IMR-90 (cell line): ENCODE results near the gene NELL1. TPM values are rescaled to one million over a fixed set of nuclear protein-coding genes. Genes with fewer than 3 reads are reported as not detected.

Experiments used
- ATAC-seq: fragments of 200-7000 bp; cut with Tn5 transposase; 2 replicates; pipeline ENCODE4 v1.9.1; 2020; ENCODE audit warnings: low read depth, mild to moderate bottlenecking, moderate library complexity
- BruUV-seq: library from RNA; stranded (reverse); fragments of 400-500 nt; replicated peaks from 2 replicates; lab custom pipeline; 2021; lab: Mats Ljungman, UMichigan
- CTCF ChIA-PET: fragments of 300-600 bp; formaldehyde crosslinking; extraction: SDS; loops from one replicate; lab custom pipeline; 2021; ENCODE audit warnings: antibody characterized with exemption; lab: Yijun Ruan, JAX
- POLR2A ChIA-PET: fragments of 300-600 bp; sonication (Branson Sonifier 250); formaldehyde crosslinking; loops from one replicate; lab custom pipeline; 2022; ENCODE audit warnings: antibody characterized with exemption; ENCODE audit not compliant: unreplicated experiment; lab: Charles Lee
- DNase-seq: peaks from one replicate; pipeline ENCODE4 v3.0.0; 2013
- H2AFZ ChIP-seq: replicated peaks from 2 replicates; pipeline ENCODE3; 2013; ENCODE audit warnings: low read length, mild to moderate bottlenecking; ENCODE audit not compliant: poor library complexity
- H2AK5ac ChIP-seq: 2 replicates; pipeline ENCODE4 v1.6.1; 2013; ENCODE audit warnings: low read depth, low read length, inconsistent platforms
- H2AK9ac ChIP-seq: replicated peaks from 2 replicates; pipeline ENCODE3; 2013; ENCODE audit warnings: mild to moderate bottlenecking, low read depth, low read length, moderate library complexity; ENCODE audit not compliant: poor library complexity
- H2BK120ac ChIP-seq: 2 replicates; pipeline ENCODE4 v1.6.1; 2013; ENCODE audit warnings: low read depth, low read length, inconsistent platforms
- H2BK15ac ChIP-seq: 3 replicates; pipeline ENCODE4 v1.6.1; 2013; ENCODE audit warnings: low read depth, low read length, inconsistent platforms
- H2BK20ac ChIP-seq: 2 replicates; pipeline ENCODE4 v1.6.1; 2013; ENCODE audit warnings: low read depth, mild to moderate bottlenecking, inconsistent platforms, low read length, moderate library complexity
- H2BK5ac ChIP-seq: 2 replicates; pipeline ENCODE4 v1.6.1; 2013; ENCODE audit warnings: mild to moderate bottlenecking, low read depth, low read length, inconsistent platforms; ENCODE audit not compliant: poor library complexity, severe bottlenecking
- H3K14ac ChIP-seq: replicated peaks from 2 replicates; pipeline ENCODE4 v1.6.1; 2013; ENCODE audit warnings: low read depth, low read length, inconsistent platforms
- H3K18ac ChIP-seq: 2 replicates; pipeline ENCODE4 v1.6.1; 2013; ENCODE audit warnings: low read depth, low read length, control low read depth
- H3K23ac ChIP-seq: 2 replicates; pipeline ENCODE4 v1.6.1; 2013; ENCODE audit warnings: low read depth, low read length, inconsistent platforms
- H3K27ac ChIP-seq: 2 replicates; pipeline ENCODE4 v1.5.1; 2013; ENCODE audit warnings: mild to moderate bottlenecking, control low read depth, low read length; ENCODE audit not compliant: insufficient read depth
- H3K27me3 ChIP-seq: 2 replicates; pipeline ENCODE4 v1.6.1; 2013; ENCODE audit warnings: low read length; ENCODE audit not compliant: control insufficient read depth, insufficient read depth
- H3K36me3 ChIP-seq: 2 replicates; pipeline ENCODE4 v1.6.1; 2013; ENCODE audit warnings: low read length, mixed read lengths; ENCODE audit not compliant: control insufficient read depth, insufficient read depth
- H3K4ac ChIP-seq: 2 replicates; pipeline ENCODE4 v1.6.1; 2013; ENCODE audit warnings: low read depth, low read length, inconsistent platforms
- H3K4me1 ChIP-seq: 2 replicates; pipeline ENCODE4 v1.6.1; 2013; ENCODE audit warnings: low read length, mixed read lengths; ENCODE audit not compliant: control insufficient read depth, insufficient read depth
- H3K4me2 ChIP-seq: 2 replicates; pipeline ENCODE4 v1.6.1; 2013; ENCODE audit warnings: low read depth, mild to moderate bottlenecking, control low read depth, low read length, moderate library complexity
- H3K4me3 ChIP-seq: 2 replicates; pipeline ENCODE4 v1.5.1; 2013; ENCODE audit warnings: low read depth, mild to moderate bottlenecking, control low read depth, low read length, moderate library complexity; ENCODE audit not compliant: insufficient read depth
- H3K56ac ChIP-seq: 2 replicates; pipeline ENCODE4 v1.6.1; 2013; ENCODE audit warnings: low read length, inconsistent platforms; ENCODE audit not compliant: insufficient read depth; ENCODE audit errors: extremely low read depth
- H3K79me1 ChIP-seq, 2 experiments: 2 replicates each; pipeline ENCODE4 v1.6.1; 2013; ENCODE audit warnings: low read length in 2 of 2, inconsistent platforms in 1 of 2, low read depth in 1 of 2
- H3K9ac ChIP-seq: 2 replicates; pipeline ENCODE4 v1.6.1; 2013; ENCODE audit warnings: low read depth, low read length, control low read depth
- H3K9me1 ChIP-seq: 2 replicates; pipeline ENCODE4 v1.6.1; 2013; ENCODE audit warnings: low read length, inconsistent platforms; ENCODE audit not compliant: insufficient read depth
- H3K9me3 ChIP-seq: 2 replicates; pipeline ENCODE4 v1.6.1; 2013; ENCODE audit warnings: low read length; ENCODE audit not compliant: control insufficient read depth, insufficient read depth
- H4K20me1 ChIP-seq: 2 replicates; pipeline ENCODE4 v1.6.1; 2013; ENCODE audit warnings: low read length, inconsistent platforms; ENCODE audit not compliant: insufficient read depth
- H4K5ac ChIP-seq: 2 replicates; pipeline ENCODE4 v1.6.1; 2013; ENCODE audit warnings: mild to moderate bottlenecking, low read depth, low read length, control low read depth
- H4K8ac ChIP-seq, 2 experiments: 2 replicates each; pipeline ENCODE4 v1.6.1; 2013; ENCODE audit warnings: low read depth in 2 of 2, low read length in 2 of 2, control low read depth in 1 of 2, inconsistent platforms in 1 of 2
- H4K91ac ChIP-seq: 2 replicates; pipeline ENCODE4 v1.6.1; 2013; ENCODE audit warnings: low read depth, low read length, inconsistent platforms; ENCODE audit not compliant: insufficient read depth
- BHLHE40 ChIP-seq: fragments of 150-350 bp; IDR thresholded peaks from 2 replicates; pipeline ENCODE4 v1.6.1; 2016; ENCODE audit warnings: mild to moderate bottlenecking, low read depth, low read length
- CEBPB ChIP-seq: IDR thresholded peaks from 2 replicates; pipeline ENCODE4 v1.6.1; 2012; ENCODE audit warnings: low read depth, low read length, improper control_type of control experiment
- CHD1 ChIP-seq: IDR thresholded peaks from 2 replicates; pipeline ENCODE4 v1.6.1; 2012; ENCODE audit warnings: low read depth, low read length, improper control_type of control experiment
- FOS ChIP-seq: fragments of 150-350 bp; IDR thresholded peaks from 2 replicates; pipeline ENCODE4 v1.6.1; 2016; ENCODE audit warnings: low read depth, low read length
- MAFK ChIP-seq: IDR thresholded peaks from 2 replicates; pipeline ENCODE4 v1.6.1; 2012; ENCODE audit warnings: low read depth, low read length, improper control_type of control experiment
- MAZ ChIP-seq: IDR thresholded peaks from 2 replicates; pipeline ENCODE4 v1.6.1; 2012; ENCODE audit warnings: low read depth, mild to moderate bottlenecking, low read length, improper control_type of control experiment, moderate library complexity, borderline replicate concordance
- MXI1 ChIP-seq: IDR thresholded peaks from 2 replicates; pipeline ENCODE4 v1.6.1; 2012; ENCODE audit warnings: low read depth, mild to moderate bottlenecking, low read length, moderate library complexity, borderline replicate concordance
- NFE2L2 ChIP-seq: fragments of 150-350 bp; IDR thresholded peaks from 2 replicates; pipeline ENCODE4 v1.6.1; 2016; ENCODE audit warnings: low read depth, mild to moderate bottlenecking, low read length
- POLR2A ChIP-seq: IDR thresholded peaks from 2 replicates; pipeline ENCODE4 v1.6.1; 2012; ENCODE audit warnings: mild to moderate bottlenecking, low read depth, low read length
- RCOR1 ChIP-seq: IDR thresholded peaks from 2 replicates; pipeline ENCODE4 v1.6.1; 2012; ENCODE audit warnings: mild to moderate bottlenecking, low read length, improper control_type of control experiment; ENCODE audit not compliant: insufficient replicate concordance
- RFX5 ChIP-seq: IDR thresholded peaks from 2 replicates; pipeline ENCODE4 v1.8.0; 2012; ENCODE audit warnings: low read depth, mild to moderate bottlenecking, low read length, moderate library complexity
- SMC3 ChIP-seq: fragments of 150-350 bp; IDR thresholded peaks from 2 replicates; pipeline ENCODE4 v1.6.1; 2016; ENCODE audit warnings: low read depth, mild to moderate bottlenecking, antibody characterized with exemption, low read length, moderate library complexity
- WGBS, 2 experiments: methylation state at CpG; one replicate each; pipeline versions ENCODE4 v1.1.5 to v1.1.7; 2013; ENCODE audit warnings: missing lambda C conversion rate in 2 of 2; ENCODE audit not compliant: insufficient read length in 1 of 2; ENCODE audit errors: extremely low coverage in 2 of 2; 5-methylcytosine and 5-hydroxymethylcytosine counted together
- dilution Hi-C: fragments of 300-500 bp; cut with HindIII; formaldehyde crosslinking; loops from one replicate; pipeline ENCODE4 v1.14.3; 2018; ENCODE audit warnings: low sequenced_read_pairs; ENCODE audit not compliant: unreplicated experiment
- in situ Hi-C: fragments of 300-500 bp; cut with MboI; formaldehyde crosslinking; loops from 3 replicates; pipeline ENCODE4 v1.14.3; 2019; ENCODE audit warnings: low sequenced_read_pairs, inconsistent platforms, mixed read lengths
- intact Hi-C: fragments of 100-400 bp; cut with micrococcal nuclease; formaldehyde crosslinking; loops from 2 replicates; pipeline ENCODE4 v1.10.0; 2022
- polyA plus RNA-seq, 3 experiments: library from polyadenylated mRNA; depleted of rRNA; stranded (reverse); fragments of >200 nt; gene quantifications; 2 replicates each; pipeline ENCODE4 v1.2.3, GENCODE V29; 2012; ENCODE audit warnings: low replicate concordance in 1 of 3
- total RNA-seq: library from RNA; depleted of rRNA; stranded (reverse); fragments of >200 nt; gene quantifications from 2 replicates; pipeline ENCODE4 v1.2.3, GENCODE V29; 2012
- TF ChIP-seq, protein P1 (sequence below): fragments of 150-350 bp; IDR thresholded peaks from 2 replicates; pipeline ENCODE4 v1.6.1; 2017; ENCODE audit warnings: mild to moderate bottlenecking, antibody characterized with exemption, low read length, low read depth
- TF ChIP-seq, protein P2 (sequence below): fragments of 150-350 bp; IDR thresholded peaks from 2 replicates; pipeline ENCODE4 v1.6.1; 2016; ENCODE audit warnings: low read depth, mild to moderate bottlenecking, low read length, moderate library complexity, borderline replicate concordance
- TF ChIP-seq, protein P3 (sequence below): conservative IDR thresholded peaks from 2 replicates; pipeline ENCODE4 v1.5.1; 2012; ENCODE audit warnings: mild to moderate bottlenecking, low read depth, low read length, improper control_type of control experiment

NELL1 gene
- total and polyA plus RNA-seq, 2 of the 4 experiments (the other 2 are of a cell fraction): not detected

DNA sequence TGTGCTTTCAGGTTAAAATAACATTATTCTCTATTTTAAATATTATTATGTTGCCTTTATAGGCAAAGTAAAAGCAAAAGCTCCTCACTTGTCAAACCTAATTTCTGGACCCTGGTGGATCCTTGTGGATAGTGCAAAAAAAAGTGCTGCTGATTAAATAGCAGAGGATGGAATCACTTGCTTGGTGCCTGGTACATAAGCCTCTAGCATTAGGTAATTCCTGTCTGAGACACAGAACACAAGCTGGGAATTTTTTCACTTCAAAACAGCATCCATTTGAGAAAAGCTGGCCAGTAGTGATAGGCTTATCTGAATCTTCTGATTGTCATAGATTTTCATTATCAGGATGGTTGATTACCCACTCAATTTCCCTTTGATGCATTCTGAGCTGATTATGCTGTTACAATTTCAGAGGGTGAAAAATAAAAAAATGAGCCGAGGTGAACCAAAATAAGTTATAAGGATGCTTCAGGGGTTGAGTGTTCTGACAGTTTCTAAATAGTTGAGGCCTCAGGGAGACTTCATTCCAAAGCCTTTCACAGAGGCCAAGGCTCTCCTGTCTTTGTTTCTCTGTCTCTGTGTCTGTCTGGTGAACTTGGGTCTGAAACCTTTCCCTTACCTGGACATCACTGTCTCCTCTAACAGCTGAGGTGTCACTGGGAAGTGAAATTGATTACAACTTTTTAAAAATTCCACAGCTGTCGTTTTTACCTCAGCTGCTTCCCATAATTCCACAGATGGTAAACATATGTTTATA, 242.9 kb downstream of the NELL1 start:
- ChIA-PET POLR2A (no interaction called here), CTCF (no interaction called here)
- no peak overlapping the region for H2BK20ac ChIP-seq
- H4K20me1 ChIP-seq: no peaks in the 10 kb centered on the region
- H2BK120ac ChIP-seq: no peak overlapping the region
- no peak overlapping the region for H4K91ac ChIP-seq
- TF ChIP-seq POLR2A: no peak
- TF ChIP-seq CEBPB: no peak
- TF ChIP-seq CHD1: no peak
- TF ChIP-seq, protein P1, sequence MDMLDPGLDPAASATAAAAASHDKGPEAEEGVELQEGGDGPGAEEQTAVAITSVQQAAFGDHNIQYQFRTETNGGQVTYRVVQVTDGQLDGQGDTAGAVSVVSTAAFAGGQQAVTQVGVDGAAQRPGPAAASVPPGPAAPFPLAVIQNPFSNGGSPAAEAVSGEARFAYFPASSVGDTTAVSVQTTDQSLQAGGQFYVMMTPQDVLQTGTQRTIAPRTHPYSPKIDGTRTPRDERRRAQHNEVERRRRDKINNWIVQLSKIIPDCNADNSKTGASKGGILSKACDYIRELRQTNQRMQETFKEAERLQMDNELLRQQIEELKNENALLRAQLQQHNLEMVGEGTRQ: no peak
- no peak for TF ChIP-seq MXI1
- no peak for TF ChIP-seq RFX5
- TF ChIP-seq MAFK: no peak
- TF ChIP-seq, protein P2, sequence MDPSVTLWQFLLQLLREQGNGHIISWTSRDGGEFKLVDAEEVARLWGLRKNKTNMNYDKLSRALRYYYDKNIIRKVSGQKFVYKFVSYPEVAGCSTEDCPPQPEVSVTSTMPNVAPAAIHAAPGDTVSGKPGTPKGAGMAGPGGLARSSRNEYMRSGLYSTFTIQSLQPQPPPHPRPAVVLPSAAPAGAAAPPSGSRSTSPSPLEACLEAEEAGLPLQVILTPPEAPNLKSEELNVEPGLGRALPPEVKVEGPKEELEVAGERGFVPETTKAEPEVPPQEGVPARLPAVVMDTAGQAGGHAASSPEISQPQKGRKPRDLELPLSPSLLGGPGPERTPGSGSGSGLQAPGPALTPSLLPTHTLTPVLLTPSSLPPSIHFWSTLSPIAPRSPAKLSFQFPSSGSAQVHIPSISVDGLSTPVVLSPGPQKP: no peak
- TF ChIP-seq, protein P3, sequence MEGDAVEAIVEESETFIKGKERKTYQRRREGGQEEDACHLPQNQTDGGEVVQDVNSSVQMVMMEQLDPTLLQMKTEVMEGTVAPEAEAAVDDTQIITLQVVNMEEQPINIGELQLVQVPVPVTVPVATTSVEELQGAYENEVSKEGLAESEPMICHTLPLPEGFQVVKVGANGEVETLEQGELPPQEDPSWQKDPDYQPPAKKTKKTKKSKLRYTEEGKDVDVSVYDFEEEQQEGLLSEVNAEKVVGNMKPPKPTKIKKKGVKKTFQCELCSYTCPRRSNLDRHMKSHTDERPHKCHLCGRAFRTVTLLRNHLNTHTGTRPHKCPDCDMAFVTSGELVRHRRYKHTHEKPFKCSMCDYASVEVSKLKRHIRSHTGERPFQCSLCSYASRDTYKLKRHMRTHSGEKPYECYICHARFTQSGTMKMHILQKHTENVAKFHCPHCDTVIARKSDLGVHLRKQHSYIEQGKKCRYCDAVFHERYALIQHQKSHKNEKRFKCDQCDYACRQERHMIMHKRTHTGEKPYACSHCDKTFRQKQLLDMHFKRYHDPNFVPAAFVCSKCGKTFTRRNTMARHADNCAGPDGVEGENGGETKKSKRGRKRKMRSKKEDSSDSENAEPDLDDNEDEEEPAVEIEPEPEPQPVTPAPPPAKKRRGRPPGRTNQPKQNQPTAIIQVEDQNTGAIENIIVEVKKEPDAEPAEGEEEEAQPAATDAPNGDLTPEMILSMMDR: no peak
- no peak for TF ChIP-seq MAZ
- no peak for TF ChIP-seq NFE2L2
- TF ChIP-seq SMC3: no peak
- no peak for TF ChIP-seq BHLHE40
- no peak for TF ChIP-seq RCOR1
- TF ChIP-seq FOS: no peak
- ATAC-seq (no peak), DNase-seq (no peak)
- no peak overlapping the region for H2AK5ac ChIP-seq
- no peak overlapping the region for H3K4ac ChIP-seq
- no peak overlapping the region for H3K18ac ChIP-seq
- H2AK9ac ChIP-seq: no peak overlapping the region
- H3K14ac ChIP-seq: no peak overlapping the region
- H3K4me2 ChIP-seq: no peak overlapping the region
- in situ Hi-C loops (no loop called here), dilution Hi-C loops (no loop called here), intact Hi-C loops (no loop called here)
- H4K5ac ChIP-seq: no peak overlapping the region
- no peak overlapping the region for H3K9ac ChIP-seq
- H2BK5ac ChIP-seq: no peak overlapping the region
- no peaks in the 10 kb centered on the region for H3K36me3 ChIP-seq
- no peak overlapping the region for H2BK15ac ChIP-seq
- no peaks in the 10 kb centered on the region for H3K27me3 ChIP-seq
- H3K27ac ChIP-seq: no peak overlapping the region
- H3K9me3 ChIP-seq: peaks cover 4% of the 10 kb centered on the region
- WGBS, 2 experiments: no CpG with 5 or more reads among the region's 2 CpGs
- H3K4me1 ChIP-seq: no peaks in the 10 kb centered on the region
- H3K9me1 ChIP-seq: no peaks in the 10 kb centered on the region
- H3K4me3 ChIP-seq: no peak overlapping the region
- H3K23ac ChIP-seq: no peak overlapping the region
- H2AFZ ChIP-seq: no peak overlapping the region
- H3K79me1 ChIP-seq: no peaks in the 10 kb centered on the region
- no peak overlapping the region for H4K8ac ChIP-seq
- H3K56ac ChIP-seq: no peak overlapping the region
- BruUV-seq: no TSS peak
